ENCODE data around the gene SCAMP2. TPM values are rescaled to one million over a fixed set of nuclear protein-coding genes. Genes with fewer than 3 reads are reported as not detected.

SCAMP2 gene
- total and polyA plus RNA-seq, 2 experiments from 2014 or later = 34.7 to 51.3 TPM

DNA sequence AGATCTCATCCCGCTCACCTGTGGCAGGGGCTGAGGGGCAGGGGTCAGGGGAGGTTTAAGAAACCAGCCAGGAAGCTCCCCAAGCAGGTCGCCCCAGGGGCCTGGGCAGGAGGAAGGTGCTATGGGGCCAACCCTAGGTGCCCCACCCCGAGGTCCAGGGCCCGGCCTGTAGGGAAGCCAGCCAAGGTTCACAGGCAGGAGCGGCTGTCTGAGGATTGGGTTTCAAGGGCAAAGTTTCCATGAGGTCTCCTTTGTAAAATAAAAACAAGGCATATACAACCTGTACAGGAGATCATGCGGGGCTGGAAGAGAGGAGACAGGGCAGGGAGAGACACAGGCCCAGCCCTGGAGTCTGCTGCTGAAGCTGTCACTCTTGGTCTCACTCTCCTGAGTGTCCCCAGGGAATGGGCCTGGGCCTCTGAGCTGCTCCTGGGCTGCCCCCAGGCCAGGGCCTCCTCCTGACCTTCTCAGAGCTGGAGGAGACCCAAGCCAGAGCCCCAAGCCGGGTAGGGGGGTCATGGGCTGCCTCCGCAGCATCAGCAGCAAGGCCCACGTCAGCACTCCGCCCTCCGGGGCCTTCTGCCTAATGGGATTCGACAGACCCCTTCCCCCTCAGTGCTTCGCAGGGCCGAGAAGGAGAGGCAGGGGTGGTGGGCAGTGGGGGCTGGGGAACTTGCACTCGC, 41.2 kb downstream of the SCAMP2 start:
- H3K27me3 Mint-ChIP-seq (ENCODE audit: insufficient read depth, low read depth, poor library complexity) = peaks cover 26% of the 10 kb centered on the region
- peaks cover 22% of the 10 kb centered on the region for H3K4me1 Mint-ChIP-seq
- TF ChIP-seq POLR2AphosphoS5 (IDR thresholded peaks at IDR 0.05; ENCODE audit: low read depth) (no peak), EZH2 (IDR thresholded peaks at IDR 0.05; ENCODE audit: low read depth, unreplicated experiment) (no peak), ZNF114 (CRISPR knock-in tag; IDR thresholded peaks at IDR 0.05) (no peak), CTCF (conservative IDR thresholded peaks at IDR 0.05; ENCODE audit: low read depth in 2 of 2) (no peak), CREB1 (CRISPR knock-in tag; IDR thresholded peaks at IDR 0.05; ENCODE audit: low read depth) (no peak), ZNF331 (CRISPR knock-in tag; IDR thresholded peaks at IDR 0.05; ENCODE audit: low read depth) (no peak), ETS1 (IDR thresholded peaks at IDR 0.05) (no peak), REST (IDR thresholded peaks at IDR 0.05; ENCODE audit: unreplicated experiment) (no peak), STAT1 (IDR thresholded peaks at IDR 0.05; ENCODE audit: unreplicated experiment) (no peak), EZH2phosphoT487 (IDR thresholded peaks at IDR 0.05; ENCODE audit: unreplicated experiment) (no peak)
- Histone ChIP-seq H3K27ac (ENCODE audit: low read depth) (no peak overlapping the region), H3K79me2 (replicated peaks; ENCODE audit: insufficient read depth) (no peaks in the 10 kb centered on the region), H4K20me1 (replicated peaks; ENCODE audit: insufficient read depth) (no peaks in the 10 kb centered on the region), H3K9me2 (ENCODE audit: insufficient read depth) (no peaks in the 10 kb centered on the region), H3K4me3 (no peak overlapping the region), H3K4me1 (ENCODE audit: insufficient read depth) (peaks cover 4% of the 10 kb centered on the region; the same call in 1 of the 2 replicates), H3K36me3 (ENCODE audit: insufficient read depth) (no peaks in the 10 kb centered on the region), H2AFZ (no peak overlapping the region), H3F3A (replicated peaks; ENCODE audit: low read depth) (peaks cover 10% of the 10 kb centered on the region), H3K27me3 (ENCODE audit: insufficient read depth) (peaks cover 12% of the 10 kb centered on the region), H3K4me2 (no peak overlapping the region)
- ATAC-seq (no peak), DNase-seq (ENCODE audit: low spot score) (no peak)
- H3K9me3 Mint-ChIP-seq = no peaks in the 10 kb centered on the region; the same call in 2 of the 3 replicates
- H3K36me3 Mint-ChIP-seq (ENCODE audit: low read depth) = peaks cover 7% of the 10 kb centered on the region
- no peak overlapping the region for H3K4me3 Mint-ChIP-seq
- no peak overlapping the region for H3K27ac Mint-ChIP-seq

All from GM23338 (cell line).